Amniotic stem cell (primary cell): ENCODE results near the gene FAM53B.

Source experiments
- DNase-seq: peaks from one replicate; lab custom pipeline; 2025; lab: John Stamatoyannopoulos, UW

Gene FAM53B

DNA sequence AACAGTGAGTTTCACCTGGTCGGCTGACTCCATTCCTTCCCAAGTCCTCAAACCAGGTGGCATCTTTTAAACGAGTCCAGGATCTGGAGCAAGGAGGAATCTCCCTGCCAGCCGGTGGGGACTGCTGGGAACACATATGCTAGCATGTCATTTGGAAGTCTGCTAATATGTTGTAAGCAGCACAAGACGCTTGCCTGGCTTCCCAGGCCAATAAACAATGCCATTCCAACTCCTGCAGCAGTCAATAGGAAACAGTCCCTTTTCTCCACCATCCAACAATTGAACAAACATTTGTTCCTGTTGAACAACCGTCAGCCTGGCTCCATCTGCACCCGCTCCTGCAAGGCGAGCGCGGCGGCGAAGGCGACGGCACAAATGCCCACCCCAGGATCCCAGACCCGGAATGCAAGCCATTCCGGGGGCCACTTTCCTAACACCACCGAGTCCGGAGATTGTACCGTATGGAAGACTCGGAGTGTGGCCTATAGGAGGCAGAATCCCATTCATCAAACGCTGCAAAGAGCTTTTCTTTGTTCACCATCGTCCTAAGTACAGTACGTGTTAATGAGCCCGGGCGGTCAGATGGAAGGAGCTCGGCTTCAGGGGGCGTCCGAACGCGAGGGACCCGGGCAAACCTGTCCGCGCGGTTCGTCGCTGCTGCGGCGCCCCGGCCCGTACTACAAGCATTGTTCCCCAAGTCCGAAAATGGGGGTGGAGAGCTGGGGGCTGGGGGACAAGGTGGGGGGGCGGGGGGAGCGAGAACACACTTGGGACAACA lies 1.6 kb downstream of the FAM53B start:
- no peak for DNase-seq

DNA sequence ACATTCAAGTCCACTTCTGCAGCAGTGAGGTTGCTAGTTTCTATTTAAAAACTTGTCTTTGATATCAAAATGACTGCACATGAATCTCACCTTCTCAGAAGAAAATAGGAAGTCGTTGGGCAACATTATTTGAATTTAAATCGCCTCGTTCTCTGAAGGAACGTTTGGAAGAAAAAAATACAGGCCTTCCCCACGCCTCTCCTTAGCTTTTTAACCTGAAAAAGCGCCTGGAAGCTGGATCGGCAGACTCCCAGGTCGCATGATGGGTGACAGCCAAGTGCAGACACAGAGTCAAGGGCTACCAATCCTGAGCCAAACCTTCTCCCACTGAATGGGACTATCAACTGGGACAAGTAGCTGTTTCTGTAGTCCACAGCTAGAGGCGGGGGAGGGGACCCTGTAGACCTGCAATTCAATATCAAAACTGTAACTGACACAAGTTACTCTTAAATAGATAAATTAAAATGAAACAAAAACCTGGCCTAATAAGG lies 2.2 kb downstream of the FAM53B start:
- no peak for DNase-seq

DNA sequence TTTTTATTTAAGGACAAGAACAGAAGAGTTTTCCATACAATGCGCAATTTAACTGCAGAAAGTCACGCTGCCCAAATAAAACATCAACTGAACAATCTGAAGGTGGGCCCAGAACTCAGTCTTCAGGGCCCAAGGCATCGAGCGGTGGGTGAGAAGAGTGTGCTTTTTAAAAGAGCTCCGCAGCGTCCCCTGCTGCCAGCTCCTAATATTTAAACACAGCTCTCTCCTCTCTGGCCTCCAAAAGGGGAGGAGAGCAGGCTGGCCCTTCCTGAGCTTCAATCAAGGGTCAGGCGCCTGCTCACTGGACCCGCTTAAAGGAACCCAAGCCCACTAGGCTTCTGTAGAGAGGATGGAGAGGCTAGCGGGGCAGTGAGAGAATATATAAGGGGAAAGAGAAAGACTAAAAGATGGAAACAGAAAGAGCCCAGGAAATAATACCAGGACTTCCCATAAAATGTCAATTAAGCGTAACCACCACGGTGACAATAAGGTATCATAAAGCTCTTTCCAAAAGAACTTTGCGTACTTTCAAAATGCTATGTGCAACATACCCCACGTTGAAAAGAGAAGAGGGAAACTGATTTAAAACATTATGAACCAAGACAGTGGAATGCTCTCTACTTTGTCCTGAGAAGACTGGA lies 2.8 kb downstream of the FAM53B start:
- DNase-seq, result peak; percentile 45

DNA sequence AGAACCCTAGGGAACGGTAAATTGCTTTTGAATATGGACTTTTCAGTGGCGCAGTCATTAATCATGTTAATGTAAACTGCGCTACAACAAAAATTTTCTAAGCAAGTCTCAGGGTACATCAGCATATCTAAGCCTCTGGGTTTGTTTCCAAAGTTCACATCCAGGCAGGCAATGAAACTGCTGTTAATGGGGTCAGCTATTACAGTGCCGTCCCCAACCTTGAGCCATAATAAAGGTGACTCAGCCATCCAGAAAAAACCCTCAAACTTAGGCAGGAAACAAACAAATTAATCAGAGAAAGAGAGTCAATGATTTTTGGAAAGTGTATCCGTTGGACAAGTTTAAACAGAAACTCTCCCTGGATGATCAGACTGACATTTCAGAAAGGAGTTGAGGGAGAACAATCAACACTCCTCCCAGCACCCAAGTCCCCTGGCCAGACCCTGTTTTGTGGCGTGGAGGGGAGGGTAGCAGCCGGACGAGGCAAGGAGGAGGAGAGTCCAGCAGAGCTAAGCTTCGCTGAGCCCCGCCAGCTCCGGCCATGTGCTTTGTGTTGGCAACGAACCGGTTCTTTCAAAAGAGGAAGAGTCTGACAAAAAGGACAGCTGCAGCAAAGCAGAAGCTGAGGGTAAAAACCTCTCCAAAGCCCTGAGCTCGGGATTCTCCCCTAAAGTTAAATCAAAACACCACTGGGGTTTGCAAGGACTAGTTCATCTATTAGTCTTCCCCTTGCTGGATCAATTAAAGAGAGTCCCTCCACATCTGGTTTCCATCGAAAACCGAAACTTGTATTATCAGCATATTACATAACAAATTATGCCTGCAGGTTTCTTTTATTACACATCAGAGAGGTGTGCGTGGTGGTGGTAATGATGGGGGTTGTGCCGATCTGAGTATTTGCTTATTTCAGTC lies 3.6 kb downstream of the FAM53B start:
- DNase-seq, result no peak

DNA sequence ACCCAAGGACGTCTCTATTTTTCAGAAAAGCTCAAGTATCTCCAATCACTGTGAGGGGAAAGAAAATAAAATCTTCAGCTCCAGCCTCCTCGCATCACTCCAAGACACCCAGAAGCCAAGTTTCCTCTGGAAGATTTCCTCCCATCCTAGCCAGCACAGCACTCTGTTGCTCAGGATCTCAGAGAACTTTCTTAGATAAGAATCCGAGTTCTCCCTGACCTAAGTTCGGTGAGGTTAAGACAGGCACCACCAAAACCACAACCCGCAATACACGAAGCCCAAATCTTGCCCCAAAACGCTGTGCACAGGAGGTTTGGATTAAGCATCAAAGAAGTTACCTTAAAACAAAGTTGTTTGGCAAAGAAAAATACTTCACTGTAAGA lies 4.2 kb downstream of the FAM53B start:
- DNase-seq, result no peak

DNA sequence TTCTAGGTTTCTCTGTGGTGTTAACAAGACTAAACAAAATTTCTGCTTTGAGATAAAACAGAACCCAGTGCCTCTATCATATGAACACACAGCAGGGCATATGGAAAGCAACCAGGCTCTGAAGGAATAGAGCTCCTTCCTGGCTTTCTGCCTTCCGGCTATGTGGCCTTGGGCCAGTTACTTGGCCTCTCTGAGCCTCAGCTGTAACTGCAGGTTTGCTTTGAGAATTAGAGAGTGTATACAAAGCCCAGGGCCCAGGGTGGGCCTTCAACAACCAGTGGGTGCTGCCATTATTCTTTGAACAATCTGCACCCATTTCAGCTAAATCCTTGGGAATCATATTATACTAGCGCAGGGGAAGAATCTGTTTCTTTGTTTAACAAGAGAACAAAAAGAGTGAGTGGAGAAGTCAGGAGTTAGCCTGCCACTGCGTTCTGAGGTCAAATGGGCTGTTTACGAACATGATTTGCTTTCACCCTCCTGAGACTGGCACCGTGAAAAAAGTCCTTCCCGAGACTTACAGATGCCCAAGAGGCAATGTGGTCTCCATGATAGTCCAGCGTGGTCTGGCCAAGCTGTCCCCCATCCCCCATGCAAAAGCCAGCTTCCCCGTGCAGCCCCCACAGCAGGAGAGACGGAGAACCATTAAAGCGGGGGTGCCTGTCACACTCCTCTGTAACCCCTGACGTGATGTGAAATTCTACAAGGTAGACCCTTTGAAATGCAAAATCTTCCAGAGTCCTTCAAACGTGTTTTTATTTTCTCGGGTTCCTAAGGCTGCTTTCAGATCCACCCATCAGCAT lies 4.9 kb downstream of the FAM53B start:
- DNase-seq, result no peak

DNA sequence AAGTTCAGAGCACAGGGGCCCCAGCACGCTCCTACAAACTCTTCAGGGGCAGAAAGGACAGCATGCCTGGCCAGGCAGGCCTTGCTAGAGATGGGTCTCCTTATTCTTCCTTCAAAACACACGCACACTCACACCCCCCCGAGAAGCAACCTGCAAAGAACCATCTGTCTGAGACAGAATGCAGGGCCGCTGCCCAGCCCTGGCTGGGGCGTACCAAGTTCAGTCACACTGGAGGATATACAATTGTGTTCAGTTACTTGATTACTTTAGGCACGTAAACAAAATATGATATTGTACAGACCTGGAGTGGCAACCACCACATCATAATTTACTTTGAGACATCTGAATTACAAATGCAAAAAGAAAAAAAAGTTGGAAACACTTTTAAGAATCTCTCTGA lies 5.7 kb downstream of the FAM53B start:
- no peak for DNase-seq

DNA sequence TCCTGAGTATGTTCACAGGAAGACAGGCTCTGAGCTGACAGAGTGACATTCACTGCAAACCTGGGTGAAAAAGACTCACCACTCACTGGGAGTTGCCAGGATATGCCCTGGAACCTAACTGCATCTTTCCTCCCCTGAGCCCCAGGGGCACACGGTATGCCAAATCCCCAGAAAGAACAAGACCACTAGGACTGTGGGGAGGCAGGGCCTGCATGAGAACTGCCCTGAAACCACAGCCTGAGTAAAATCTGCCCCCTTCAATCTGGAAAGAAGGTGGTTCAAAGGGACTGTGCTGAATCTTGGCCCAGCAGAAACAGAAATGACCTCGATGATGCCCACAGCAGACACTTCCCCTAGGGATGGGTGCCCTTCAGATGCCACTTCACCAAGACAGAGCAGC lies 6.5 kb downstream of the FAM53B start:
- DNase-seq, result no peak

DNA sequence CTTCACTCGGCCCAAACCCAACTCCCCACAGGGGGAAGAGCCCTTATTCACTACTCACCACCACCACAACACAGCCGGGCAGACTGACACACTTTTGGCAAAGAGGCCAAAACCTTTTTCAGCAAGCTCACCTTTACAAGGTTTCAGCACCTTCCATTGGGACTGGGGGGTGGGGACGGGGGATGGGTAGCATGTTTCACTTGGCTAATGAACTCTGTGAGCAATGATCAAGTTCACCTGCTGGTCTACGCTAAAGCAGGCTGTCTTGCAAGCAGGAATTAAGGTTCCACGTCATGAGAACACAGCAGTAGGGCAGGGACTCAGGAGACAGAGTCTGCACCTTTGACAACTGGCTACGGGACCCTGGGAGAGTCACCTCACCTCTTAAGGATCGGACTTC lies 7.0 kb downstream of the FAM53B start:
- no peak for DNase-seq

DNA sequence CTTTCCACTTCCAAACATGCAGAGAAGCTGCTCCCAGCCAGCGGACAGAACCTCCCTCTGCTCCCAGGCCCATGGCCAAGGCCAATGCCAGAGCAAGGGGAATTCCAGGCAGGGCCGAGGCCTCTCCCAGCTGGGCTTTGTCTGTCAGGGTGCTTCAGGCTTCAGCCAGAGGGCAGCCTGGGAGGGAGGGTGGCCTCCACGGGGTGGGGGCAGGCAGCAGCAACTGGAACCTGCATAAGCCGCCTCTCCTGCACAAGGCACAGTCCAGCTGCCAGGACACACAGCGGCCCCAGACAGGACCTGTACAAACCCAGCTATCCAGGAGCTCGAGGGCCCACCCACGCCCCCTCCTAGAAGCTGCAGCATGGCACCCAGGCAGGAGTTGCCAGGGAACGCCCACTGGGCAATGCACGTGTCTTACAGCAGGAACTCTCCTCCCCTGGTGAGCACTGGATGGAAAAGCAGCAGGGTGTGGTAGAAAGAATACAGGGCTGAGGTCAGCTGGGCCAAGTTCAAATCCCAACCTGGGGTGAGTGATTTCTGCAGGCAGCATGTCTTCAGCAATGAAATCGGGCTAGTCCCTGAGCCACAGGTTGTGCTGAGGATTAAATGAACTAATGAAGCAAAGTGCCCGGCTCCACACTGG lies 7.6 kb downstream of the FAM53B start:
- DNase-seq, result no peak

DNA sequence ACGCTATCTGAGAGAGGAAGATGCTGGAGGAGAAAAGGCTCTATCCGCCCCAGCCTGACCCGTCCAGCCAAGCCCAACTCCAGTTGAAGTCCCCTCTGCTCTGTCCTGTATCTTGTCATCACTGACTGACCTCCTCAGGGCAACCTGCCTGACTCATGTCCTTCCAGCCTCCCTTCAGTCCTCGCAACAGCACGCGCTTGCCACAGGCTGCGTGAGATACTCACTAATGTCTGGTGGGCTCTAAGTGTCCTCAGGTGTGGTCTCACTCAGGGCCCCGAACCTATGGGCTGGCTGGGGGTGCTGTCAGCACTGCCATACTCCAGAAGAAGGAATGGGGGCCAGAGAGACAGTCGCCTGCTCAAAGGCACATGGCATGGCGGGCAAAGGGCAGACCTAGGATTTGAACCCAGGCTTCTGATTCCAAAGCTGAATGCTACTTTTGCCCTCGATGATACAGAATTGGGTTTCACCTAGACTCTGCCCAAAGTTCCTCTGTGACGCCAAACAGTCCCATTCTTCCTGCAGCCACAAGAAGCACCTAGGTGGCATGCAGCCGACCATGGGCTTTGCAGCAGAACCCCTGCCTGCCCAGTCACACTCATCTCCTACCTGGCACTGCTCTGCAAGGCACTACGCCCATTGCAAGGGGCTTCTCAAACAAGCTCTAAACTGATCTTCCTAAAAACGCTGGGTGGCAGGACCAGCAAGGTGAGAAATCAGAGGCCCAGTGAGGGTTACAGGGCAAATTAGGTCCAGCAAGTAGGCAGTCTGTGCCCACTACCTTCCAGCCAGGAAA lies 8.5 kb downstream of the FAM53B start:
- no peak for DNase-seq

DNA sequence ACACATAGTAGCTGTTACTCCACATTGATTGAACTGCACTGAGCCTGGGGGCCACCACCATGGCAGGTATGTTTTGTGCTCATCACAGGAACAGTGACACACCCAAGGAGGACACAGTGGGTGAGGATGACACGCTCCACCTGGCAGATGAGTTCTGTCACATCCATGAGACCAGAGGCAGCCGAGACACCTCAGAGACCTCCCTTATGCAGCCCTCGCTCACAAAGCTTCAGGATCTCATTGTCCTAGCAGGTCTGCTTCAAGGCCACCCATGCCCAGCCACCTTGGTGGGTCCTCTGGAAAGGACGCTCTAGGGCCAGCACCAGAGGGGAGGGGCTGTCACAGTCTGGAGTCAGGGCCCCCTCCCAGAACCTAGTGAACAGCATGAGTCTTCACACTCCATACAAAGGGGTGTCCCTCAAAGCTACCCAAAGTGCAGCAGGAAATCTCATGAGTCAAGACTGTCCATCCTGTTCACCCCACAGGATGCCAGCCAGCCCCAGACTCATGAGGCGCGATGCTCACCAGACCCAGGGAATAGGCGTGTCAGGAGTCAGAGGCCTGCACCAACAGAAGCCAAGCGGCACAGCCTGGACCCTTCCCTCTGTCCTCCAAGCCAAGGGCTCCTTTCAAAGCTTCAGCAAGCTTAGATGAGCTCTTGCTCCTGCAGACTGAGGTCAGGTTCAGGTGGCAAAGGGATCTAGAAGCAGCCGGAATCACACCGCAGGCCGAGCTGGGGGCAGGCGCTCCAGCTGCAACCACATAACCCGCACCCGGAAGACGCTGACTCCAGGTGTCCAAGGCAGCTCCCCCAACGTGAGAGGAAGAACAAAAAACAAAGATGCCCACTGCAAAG lies 9.6 kb downstream of the FAM53B start:
- DNase-seq, result no peak

DNA sequence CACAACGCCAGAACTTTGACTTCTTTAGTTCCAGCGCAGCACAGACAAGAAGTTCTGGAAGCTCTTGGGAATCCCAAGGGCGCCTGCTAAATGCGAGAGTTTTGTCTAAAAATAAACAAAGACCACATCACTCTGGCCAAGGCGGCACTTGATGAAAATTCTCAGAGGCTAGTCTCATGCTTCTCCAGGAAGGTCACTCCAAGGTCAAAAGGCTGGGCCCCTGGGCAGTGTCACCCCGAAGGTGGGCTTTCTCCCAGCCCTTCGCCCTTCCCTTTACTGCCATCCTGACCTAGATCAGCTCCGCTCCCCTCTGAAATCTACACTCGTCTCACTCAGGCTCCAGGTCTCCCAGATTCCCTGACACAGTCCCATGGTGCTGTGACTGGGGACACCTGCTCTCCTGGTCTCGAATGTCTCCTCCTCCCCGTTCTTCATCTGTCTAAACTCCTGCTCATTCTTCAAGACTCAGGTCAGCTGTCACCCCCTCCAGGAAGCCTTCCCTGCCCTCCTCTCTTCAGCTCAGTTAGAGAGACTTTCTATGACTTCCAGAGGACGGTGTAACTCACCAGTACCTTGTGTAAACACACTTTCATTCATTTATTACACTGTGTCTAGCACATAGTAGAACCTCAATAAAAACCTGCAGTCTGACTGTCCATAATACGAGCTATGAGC lies 10.5 kb downstream of the FAM53B start:
- DNase-seq, result no peak

DNA sequence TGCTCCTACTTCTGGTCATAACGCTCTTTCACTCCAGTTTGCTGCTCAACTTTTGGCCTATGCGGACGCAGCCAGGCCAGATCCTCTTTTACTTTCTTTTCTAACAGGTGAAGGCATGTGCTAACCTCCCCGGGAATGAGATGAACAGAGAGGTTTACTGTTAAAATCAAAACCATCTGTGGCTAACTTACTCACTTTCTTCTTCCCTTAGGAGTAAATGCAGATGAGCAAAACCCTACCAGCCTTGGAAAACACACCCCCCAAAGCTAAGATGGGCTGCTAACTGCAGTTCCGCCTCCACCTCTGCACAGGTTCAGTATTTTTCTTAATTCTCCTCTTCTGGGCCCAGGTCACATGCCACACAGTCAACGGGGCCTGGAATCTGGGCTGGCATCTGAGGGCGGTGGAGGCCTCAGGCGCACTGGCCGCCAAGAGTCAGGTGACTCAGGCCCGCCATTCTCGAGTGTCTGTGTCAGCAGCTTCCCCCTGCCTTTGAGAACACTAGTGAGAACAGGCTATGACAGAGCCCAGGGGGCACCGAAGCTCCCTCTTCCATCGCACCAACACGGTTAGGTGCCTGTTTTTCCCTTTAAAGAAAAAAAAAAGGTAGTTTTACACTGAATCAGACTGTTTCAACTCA lies 11.1 kb downstream of the FAM53B start:
- no peak for DNase-seq

DNA sequence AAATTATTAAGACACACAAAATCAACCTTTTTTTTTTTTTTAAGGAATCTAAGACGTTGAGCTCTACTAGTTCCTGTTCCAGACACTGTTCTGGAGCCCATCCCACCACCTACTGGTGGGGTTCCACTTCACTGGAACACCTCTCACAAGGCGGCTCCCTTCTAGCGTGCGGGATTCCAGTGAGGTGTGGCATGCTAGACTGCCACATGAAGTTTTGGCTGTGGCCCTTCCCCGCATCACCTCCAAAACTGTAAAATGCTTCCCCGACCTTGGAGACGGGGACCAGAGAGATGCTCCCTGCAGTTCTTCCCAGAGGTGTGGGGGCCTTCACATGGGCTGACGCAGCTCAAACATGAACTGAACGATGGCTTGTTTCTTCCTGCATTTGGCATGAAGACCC lies 12.6 kb downstream of the FAM53B start:
- DNase-seq, result no peak

DNA sequence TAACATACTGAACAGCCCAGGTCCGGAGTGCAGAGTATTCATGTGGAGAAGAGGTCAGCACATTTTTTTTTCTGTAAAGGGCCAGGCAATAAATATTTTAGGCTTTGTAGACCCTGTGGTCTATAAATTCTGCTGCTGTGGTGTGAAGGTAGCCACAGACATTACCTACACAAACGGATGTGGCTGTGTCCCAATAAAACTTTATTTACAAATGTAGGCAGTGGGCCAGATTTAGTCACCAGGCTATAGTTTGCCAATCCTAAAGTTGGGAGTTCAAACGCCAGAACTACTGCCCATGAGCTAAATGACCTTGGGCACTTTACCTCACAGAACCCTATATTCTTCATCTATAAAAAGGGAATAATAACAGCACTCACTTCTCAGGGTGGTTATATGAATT lies 13.4 kb downstream of the FAM53B start:
- DNase-seq, result no peak

DNA sequence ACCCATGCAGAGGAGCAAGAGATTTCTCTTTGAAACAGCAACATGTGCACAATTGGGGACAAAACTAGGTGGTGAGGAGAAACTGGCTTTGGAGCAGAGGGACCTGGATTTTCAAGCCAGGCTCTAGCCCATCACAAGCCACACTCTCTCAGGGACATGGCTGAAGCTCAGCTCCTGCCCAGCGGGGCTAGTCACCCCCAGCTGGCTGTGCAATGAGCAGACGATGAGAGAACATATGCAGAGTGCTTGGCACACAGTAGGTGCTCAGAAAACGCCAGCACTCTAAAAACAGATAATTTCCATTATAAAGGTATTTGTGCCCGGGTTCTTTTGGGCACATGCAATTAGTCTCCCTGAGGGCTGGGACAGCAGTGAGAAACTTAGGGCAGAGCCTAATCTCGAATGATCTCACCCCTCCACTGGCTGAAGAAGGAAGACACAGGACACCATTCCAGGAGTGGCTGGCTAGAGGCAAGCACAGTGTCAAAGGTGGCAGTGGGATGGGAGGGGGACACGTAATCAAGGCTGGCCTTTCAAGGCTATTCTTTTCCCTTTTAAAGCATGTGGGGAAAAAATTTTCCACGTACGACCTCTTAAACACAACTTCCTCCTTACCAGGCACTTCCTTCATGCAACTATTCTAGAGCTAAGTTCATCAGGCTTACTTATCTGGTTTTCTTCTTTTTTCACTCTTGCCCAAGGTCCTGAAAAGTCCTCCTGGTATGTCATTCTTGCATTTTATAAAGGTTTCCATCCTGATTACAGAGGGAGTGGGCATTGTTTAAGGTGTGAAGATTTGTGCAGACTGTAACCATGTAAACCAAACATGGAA lies 15.1 kb downstream of the FAM53B start:
- no peak for DNase-seq
